HG02885 (cell line): Measurements from ENCODE around the gene CREB3L1.
"Not testable (repeated sequence)": the region's sequence is repeated elsewhere in the genome, so short reads cannot be mapped to it uniquely, and the experiment has no call there.

Experiments used
- ATAC-seq: cut with Tn5 transposase; IDR thresholded peaks from one replicate; pipeline ENCODE4 v1.9.1; 2021; ENCODE audit warnings: mild to moderate bottlenecking; ENCODE audit not compliant: unreplicated experiment, poor library complexity

Gene CREB3L1

GRCh38 chr11:46247659-46248058 is 29.8 kb upstream of the CREB3L1 start:
- no peak for ATAC-seq

DNA sequence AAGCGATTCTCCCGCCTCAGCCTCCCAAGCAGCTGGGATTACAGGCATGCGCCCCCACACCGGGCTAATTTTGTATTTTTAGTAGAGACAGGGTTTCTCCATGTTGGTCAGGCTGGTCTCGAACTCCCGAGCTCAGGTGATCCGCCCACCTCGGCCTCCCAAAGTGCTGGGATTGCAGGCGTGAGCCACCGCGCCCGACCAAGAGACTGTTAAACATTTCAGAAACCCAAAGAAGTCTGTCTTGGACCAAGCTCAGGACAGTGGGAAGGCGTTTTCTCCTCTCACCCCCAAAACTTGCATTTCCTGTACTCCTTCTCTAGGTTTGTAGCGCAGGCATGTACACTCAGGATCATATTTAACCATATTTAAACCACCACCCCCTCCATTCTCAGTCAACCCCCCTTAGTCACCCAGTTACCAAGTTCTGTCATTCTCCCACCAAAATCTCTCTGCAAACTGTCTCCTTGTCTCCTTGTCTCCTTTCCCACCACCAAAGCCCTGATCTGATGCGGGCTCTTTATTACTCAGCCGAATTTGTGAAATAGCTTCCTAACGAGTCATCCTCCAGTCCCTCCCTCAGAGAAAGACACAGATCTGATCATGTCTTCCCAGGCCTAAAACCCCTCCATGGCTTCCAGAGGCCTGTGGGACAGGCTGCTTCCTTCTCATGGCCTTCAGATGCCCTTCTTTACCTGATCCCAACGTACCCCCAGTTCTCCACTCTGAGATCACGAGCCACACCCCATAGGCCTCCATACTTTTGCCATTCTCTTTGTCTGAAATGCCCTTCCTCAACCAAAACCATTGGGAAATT is 29.0 kb upstream of the CREB3L1 start:
- ATAC-seq: no peak

DNA sequence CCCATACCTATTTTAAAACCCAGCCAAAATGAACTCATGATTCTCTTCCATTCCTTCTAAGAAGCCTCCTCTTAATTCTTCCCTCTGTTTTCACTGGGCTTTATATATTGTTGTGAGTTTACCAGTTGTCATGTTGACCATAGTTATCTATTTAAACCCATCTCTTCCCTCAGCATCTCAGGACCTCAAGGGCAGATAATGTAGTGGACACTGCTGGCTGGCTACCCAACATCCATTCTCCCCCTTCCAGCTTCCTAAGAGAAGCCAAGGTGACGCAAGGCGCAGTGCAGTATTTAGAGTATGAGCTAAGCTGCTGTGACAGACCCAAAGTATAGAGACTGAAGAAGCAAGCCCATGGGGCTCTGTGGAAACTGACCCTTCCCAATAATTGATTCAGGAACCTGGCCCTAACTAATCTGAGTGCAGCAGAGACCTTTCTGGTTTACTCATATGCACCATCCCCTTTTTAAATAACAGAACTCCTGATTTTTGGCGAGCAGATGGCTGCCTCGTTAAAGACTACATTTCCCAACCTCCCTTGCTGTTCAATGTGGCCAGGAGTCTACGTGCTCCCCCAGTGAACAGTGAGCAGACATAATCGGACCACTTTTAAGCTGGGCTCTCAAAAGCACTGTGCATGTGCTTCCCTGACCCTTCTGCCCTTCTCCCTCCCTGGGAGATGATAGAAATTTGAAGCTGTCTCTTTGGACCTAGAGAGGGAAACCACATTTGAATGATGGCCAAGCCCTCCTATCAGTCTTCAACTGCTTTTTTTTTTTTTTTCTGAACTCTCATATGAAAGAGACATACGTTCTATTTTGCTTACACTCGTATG is 28.1 kb upstream of the CREB3L1 start:
- ATAC-seq: no peak

DNA sequence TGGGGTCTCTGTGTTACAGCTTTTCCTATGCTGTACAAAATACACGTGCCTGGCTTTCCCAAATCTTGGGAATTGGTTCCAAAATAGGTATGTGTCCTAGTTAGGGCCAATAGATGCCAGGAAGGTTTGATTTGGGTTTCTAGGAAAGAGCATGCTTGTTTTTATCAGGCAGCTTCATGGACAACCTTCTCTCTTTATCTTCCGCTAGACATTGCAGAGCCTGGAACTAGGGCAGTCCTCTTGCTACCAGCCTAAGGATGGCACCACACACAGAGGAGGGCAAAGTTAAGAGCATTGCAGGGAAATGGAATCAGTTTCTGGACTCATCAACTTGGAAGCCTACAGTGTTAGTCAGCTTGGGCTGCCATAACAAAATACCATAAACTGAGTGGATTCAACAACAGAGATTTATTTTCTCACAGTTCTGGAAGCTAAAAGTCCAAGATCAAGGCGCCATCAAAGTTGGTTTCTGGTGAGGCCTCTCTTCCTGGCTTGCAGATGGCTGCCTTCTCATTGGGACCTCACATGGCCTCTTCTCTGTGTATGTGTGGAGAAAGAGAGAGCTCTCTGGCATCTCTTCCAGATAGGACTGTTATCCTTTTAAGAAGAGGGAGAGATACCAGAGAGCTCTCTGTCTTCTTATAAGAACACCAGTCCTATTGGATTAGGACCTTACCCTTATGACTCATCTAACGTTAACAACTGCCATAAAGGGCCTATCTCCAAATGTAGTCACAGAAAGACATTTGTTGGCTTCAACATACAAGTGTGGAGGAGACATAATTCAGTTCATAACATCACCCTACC is 27.3 kb upstream of the CREB3L1 start:
- ATAC-seq: no peak

- ATAC-seq: no peak
These were observed 26.8 kb upstream of the CREB3L1 start for GRCh38 chr11:46250745-46251052.

DNA sequence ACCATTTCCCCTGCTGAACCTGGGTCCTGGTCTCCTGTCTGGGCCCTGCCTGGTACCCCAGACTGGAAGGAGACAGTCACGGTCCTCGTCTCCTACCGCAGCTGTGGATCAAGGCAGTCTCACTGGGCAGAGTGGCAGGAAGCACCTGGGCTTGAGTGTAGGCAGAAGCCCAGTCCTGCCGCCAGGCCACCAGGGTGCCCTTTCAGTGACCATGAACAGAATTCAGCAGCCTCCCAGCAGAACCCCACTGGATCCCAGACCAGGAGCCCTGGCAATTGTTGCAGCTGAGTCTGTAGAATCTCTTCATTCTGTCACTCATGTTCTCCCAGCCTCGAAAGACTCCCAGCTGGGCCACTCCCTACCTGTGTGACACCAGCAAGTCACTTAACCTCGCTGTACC is 25.5 kb upstream of the CREB3L1 start:
- ATAC-seq: no peak

DNA sequence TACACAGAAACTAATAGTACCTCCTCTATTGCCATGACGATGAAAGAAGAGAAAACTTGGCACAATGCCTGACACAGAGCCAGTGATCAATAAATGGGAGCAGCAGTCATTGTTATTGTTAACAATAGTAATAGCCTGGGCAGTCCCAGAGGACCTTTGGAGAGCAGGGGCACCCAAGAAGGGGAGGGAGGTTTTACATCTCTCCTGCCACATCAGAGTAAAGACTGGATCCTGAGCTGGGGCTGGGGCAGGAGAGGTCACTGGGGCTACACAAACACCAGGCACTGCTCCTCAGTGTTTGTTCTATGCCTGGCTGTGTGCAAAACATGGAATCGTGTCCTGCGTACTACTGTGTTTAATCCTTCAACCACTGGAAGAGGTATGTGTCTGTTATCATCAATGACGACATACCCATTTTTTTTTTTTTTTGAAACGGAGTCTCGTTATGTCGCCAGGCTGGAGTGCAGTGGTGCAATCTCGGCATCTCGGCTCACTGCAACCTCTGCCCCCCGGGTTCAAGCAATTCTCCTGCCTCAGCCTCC is 25.0 kb upstream of the CREB3L1 start:
- ATAC-seq: no peak

DNA sequence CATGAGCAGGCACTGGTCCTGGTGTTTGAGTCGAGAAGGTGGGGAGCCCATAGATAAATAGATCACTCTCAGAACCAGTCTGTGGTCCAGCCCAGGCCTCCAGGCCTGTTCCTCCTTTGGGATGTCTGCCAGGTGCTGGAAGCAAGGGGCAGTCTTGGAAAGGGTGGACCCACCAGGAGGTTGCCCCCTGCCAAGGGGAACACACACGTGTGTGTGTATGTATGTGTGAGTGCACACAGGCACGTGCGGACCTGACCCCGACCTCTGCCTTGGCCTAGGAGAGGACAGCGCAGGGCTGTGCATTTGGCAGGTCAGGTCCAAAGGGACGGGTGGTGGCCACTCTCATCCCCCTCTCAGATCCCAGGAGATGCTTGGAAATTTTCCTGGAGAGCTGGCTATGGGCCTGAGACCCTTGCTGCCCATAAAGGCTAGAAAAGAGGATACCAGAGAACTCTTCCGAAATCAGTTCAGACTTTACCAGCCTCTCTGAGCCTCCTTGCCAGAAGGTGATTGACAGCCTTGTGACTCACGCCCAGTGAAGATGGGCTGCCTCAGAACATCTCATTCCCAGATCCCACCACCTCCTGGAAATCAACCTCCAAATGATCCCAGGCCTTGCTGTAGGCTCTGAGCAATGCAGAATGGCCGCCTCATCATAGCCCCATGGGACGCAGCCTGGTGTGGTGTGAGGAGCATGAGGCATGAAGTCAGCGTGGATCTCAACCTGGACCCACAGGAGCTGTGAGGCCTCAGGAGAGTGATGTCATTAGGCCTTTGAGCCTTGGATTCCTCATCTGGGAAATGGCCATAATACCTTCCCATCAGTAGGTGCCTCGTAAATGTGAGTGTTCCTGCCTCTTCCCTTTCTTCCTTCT is 24.0 kb upstream of the CREB3L1 start:
- ATAC-seq: no peak

DNA sequence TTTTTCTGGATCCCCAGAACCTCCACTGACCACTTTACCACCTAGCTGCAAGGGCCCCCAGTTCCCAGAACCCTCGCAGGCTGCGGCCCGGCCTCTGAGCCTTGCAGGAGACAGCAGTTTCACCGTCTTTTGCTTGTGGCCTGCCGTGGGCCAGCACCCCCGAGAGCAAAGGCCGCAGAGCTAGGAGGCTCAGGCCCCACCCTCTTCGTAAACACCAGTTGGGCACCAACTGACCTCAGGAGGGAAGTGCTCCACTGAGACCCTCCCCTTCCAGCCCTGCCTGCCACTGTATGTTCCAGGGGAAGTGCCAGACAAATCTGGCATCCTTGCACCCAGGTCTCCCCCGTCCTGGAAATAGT is 23.4 kb upstream of the CREB3L1 start:
- no peak for ATAC-seq

DNA sequence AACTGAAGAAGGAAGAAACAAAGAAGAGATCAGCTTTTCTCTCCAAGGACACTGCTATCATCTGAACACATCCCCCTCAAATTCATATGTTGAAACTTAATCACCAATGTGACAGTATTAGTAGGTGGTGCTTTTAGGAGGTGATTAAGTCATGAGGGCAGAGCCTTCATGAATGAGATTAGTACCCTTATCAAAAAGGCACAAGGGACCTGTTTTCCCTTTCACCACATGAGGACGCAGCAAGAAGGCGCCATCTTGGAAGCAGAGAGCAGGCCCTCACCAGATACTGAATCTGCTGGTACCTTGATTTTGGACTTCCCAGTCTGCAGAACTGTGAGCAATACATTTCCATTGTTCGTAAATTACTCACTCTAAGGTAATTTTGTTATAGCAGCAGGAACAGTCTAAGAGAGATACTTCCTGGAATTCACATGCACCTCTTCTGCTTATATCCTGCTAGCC is 20.9 kb upstream of the CREB3L1 start:
- ATAC-seq: no peak

DNA sequence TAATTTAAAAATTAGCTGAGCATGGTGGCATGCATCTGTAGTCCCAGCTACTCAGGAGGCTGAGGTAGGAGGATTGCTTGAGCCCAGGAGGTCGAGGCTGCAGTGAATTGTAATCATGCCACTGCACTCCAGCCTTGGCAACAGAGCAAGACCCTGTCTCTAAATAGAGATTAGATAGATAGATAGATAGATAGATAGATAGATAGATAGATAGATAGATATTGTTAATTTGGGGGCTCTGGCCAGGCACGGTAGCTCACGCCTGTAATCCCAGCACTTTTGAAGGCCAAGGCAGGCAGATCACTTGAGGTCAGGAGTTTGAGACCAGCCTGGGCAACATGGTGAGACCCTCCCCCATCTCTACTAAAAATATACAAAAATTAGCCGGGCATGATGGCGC is 18.1 kb upstream of the CREB3L1 start:
- not testable (repeated sequence) for ATAC-seq

- ATAC-seq: no peak
These were observed 17.4 kb upstream of the CREB3L1 start for GRCh38 chr11:46259971-46260560.

DNA sequence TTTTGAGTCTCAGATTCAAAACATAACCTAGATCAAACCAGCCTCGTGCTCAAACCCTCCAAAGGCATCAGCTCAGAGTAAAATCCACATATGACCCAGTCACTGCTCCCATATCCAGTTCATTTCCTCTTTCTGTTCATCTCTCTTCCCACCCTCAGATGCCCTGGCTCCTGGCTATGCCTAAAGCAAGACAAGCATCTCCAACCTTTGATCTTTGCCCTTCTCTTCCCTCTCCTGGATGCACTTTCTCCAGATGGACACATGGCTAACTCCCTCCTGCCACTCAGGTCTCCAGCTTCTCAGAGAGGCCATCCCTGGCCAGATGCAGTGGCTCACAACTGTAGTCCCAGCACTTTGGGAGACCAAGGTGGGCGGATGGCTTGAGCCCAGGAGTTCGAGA is 14.3 kb upstream of the CREB3L1 start:
- no peak for ATAC-seq

DNA sequence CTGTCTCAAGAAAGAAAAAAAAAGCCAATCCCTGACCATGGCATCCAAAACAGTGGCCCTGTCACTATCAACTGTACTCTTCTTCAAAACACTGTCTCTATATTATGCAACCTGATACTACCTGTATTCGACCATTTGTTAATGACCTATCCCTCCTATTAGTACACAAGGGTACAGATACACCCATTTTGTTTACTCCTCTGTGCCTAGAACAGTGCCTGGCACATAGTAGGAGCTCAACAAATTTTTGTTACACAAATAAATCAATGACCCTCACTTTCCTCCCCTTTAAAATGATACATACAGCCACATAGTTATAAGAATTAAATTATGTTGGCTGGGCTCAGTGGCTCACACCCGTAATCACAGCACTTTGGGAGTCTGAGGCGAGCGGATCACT is 13.4 kb upstream of the CREB3L1 start:
- ATAC-seq: no peak

DNA sequence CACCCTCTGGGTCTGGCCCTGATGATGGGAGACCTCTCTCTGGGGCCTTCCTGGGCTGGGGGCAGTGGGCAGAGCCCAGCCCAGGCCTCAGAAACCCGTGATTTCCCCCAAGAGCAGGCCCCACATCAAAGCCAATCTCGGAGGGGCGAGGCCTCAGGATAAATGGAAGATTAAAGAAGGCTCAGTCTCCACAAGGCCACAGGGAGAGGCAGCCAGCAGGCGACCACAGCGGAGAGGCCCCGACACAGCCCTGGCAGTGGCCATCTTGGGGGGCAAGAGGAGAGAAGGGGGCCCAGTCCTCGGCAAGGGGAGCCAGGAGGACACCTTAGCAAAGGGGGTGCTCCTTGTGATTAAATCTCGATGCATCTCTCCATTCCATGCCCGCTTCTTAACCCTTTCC is 12.5 kb upstream of the CREB3L1 start:
- ATAC-seq: no peak

- ATAC-seq: peak; percentile 9
These were observed 11.7 kb upstream of the CREB3L1 start for GRCh38 chr11:46265764-46266163.

- no peak for ATAC-seq
These were observed 9.5 kb upstream of the CREB3L1 start for GRCh38 chr11:46267930-46268329.

DNA sequence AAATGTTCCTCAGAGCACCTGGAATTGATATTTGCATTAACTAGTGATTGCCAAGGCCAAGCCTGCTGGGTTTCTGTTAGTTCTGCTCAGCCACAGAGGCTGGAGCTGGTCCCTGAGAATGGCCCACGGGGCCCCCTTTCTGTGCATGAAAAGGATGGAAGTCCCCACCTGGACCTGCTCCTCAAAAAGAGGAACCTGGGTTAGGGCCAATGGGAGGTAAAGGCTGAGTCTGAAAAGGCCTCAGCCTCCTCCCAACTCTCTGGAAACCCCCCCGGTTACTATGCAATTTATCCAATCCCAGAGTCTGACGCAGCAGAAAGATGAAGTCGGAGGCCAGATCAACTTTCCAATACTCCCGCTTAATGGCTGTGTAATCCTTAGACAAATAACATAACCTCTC is 6.8 kb upstream of the CREB3L1 start:
- ATAC-seq: peak; percentile 49

- no peak for ATAC-seq
These were observed 6.1 kb upstream of the CREB3L1 start for GRCh38 chr11:46271407-46271806.
